Measurements from ENCODE around the gene ISOC1.

Gene ISOC1

DNA sequence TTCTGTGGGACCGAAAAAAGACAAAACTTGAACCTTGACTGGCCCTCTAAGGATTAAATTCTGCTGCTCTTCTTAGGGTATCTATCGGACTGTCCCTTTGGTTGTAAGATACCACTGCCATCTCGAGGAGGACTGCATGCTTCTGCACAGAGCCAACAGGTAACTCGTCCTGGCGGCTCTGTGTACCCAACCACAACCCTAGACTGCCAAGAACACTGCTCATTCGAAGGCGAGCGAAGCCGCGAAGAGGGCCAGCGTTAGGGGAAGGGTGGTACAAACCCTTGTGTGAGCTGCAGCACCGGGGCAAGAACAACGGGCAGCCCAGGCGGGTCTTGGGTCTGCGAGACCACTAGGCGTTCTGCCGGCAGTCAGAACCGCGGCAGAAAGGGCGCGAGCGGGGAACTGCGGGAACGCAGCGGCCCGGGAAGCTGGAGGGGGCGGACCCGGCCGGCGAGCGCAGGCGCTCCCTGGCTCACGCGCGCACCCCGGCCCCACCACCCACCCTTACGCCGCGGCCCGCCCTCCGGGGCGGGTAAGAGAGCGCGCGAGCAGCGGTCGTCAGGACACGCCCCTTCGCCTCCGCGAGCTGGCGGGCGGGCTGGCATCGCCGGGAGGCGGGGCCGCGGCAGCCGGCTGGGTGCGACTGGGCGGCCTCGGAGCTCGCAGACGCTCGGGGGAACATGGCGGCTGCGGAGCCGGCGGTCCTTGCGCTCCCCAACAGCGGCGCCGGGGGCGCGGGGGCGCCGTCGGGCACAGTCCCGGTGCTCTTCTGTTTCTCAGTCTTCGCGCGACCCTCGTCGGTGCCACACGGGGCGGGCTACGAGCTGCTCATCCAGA, at the start of gene ISOC1:
Gene ISOC1 (plus strand): TSS at position 663 of the 837 bp plus-strand sequence. CDS start 18 bp downstream, at position 681.
- peak; percentile 92 for DNase-seq (ENCODE audit: low spot score)

DNA sequence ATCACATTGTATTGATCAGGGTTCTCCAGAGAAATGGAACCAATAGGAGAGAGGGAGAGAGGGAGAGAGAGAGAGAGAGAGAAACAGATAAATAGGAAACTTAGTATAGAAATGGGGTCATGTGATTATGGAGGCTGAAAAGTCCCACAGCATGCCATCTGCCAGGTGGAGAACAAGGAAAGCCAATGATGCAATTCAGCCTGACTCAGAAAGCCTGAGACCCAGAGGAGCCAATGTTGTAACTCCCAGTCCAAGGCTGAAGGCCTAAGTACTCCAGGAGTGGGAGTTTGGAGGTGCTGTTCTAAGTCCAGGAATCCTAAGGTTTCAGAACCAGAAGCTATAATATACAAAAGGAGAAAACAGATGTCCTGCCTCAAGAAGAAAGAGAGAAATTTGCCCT, 48.4 kb upstream of the ISOC1 start:
- DNase-seq (ENCODE audit: low spot score): no peak

DNA sequence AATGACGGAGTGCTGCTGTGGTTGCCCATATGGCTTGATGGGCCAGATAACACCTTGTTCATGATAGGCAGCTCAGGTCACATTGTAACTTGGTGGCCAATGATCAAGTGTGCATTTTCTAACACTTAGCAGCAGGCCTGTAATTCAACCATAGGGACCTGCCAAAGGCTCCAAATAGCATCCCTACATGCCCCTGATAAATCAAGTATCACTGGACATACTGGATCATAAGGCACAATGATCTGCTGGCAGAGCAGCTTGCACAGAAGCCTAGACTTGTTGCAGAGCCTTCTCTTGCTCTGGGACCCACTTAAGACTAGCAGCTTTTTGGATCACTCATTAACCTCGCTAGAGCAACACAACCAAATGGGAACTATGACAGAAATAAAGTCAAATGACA, 46.0 kb upstream of the ISOC1 start:
- DNase-seq (ENCODE audit: low spot score): no peak

DNA sequence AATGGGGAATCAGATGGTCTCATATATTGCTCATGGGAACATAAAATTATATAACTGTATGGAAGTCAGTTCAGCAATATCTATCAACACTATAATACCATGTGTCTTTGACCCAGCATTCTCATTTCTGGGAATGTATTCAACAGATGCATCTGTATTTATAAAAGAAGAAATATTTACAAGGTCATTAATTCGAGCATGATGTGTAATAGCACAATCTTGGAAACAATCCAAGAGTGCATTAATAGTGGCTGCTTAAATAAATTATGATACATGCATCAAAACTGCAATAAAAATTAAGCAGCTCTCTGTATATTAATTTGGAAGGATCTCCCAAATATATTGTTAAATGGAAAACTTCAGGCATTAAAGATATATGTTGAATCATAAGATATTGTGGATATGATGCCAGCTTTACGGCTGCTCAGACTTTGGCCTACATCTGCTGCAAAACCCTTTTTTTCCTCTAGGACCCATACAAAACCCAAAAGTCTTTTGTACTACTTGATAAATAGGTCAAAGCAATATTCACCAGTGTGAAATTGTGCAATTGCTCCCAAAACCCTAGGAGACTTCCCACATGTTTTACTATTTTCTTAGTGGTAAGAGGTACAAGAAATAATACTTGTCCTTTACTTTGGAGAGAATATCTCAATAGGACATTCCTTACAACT, 45.3 kb upstream of the ISOC1 start:
- no peak for DNase-seq (ENCODE audit: low spot score)

DNA sequence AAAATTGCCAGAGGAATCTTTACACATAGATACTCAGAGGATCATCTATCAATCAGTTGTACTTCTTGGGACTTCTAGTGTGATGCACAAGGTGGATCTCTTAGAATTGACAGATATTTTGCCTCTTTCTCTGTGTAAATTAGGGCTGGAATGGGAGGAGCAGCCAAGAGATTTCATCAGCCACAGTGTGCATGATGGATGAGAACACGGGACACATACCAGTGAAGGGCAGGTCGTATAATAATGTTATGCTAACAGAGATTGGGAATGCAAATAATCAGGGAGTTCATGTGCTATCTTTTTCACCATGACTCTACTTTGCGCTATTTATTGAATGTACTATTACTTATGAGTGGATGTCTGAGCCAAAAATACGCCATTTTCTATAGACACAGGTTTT, 43.3 kb upstream of the ISOC1 start:
- DNase-seq (ENCODE audit: low spot score): no peak

DNA sequence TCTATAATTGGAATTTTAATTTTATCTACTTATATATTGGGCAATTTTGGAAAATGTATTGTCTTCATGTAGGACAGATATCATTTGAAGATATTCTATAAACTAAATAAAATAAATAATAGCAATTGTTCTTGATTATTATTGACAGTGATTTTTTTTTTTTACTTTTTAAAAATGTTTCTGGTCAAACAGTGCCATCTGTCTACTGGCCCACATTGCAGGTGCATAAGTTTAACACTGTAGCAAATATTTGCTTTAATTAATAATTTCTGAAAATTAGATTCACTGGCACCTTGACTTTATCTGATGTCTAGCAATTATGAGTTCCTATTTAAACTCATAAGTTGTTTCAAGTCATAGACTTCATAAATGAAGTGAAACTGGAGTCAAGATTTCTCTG, 41.1 kb upstream of the ISOC1 start:
- no peak for DNase-seq (ENCODE audit: low spot score)

DNA sequence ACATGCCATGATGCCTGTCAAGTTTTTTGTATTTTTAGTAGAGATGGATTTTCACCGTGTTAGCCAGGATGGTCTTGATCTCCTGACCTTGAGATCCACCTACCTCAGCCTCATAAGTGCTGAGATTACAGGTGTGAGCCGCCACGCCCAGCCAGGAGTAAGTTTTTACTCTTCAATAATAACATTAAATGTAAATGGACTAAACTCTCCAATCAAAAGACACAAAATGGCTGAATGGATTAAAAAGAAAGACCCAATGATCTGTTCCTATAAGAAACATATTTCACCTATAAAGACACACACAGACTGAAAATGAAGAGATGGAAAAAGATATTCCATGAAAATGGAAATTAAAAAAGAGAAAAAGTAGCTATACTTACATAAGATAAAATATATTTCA, 37.2 kb upstream of the ISOC1 start:
- no peak for DNase-seq (ENCODE audit: low spot score)

DNA sequence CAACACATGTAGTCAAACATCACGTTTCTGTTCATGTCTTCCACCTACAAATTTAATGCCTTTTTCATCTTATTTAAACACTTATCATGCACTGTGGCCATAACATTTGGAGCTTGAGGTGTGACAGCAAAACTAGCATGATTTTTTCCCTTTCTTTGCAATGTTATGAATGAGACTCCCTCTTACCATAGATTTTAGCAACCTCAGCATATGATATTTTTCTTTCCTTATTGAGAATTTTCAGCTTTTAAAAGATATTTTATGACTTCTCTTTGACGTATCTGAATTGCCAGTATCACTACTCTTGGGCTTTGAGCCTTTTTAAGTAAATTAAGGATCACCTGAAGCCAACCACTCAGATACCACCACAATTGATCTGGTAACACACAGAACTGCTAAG, 32.7 kb upstream of the ISOC1 start:
- no peak for DNase-seq (ENCODE audit: low spot score)

DNA sequence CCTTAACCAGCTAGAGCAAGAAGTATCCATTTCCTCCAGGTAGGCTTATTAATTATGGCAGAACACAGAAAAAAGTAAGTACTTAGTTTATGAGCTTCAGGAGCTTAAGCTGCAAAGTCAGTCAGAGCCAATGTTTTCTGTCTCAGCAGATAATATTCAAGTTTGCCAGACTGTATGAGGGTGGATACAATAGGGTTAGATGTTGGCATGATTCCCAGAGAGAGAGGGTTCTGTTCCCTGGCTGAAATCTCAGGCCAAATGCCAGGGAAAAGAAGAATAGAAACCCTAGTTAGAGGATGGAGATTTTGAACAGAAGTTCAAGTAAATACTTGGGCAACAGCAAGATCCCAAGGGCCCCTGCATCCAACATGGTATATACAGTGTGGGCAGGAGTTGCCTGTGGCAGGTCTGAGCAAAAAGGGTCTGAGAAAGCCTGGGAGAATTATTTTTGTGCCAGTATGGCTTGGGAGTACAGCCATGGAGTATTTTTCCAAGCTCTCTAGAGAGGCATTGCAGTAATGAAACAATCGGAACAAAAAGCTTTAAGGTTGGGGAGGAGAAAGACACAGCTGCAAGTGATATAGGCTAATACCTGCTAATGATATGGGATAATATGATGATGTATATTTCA, 31.0 kb upstream of the ISOC1 start:
- DNase-seq (ENCODE audit: low spot score): no peak

DNA sequence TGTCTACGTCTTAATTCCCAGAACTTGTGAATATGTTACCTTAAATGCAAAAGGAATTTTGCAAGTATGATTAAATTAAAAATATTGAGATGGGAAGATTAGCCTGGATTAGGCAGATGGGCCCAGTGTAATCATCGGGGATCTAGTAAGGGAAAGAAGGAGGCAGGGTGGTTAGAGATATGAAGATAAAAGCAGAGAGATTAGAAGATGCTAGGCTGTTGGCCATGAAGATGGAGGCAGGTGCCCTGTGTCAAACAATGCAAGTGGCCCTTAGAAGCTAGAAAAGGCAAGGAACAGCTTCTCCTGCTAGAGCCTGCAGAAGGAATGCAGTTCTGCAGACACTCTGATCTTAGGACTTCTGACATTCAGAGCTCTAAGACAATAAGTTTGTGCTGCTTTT, 28.8 kb upstream of the ISOC1 start:
- DNase-seq (ENCODE audit: low spot score): no peak

DNA sequence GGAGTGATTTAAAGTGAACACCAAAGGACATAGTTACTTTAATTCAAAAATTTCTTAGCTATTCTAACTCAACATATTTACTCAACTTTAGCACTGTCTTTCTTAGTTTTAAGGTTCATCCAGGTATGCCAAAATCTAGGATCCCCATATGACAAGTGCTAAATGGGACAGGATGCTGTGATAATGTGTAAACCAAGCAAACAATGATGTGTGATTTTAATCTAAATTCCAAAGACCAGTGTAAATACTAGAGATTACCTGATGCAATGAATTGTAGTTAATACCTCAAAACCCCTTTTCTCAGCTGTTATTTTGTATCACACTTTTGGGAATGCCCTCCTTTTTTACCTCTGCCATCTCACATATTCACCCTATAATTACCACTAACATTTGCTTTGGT, 26.8 kb upstream of the ISOC1 start:
- DNase-seq (ENCODE audit: low spot score): no peak

DNA sequence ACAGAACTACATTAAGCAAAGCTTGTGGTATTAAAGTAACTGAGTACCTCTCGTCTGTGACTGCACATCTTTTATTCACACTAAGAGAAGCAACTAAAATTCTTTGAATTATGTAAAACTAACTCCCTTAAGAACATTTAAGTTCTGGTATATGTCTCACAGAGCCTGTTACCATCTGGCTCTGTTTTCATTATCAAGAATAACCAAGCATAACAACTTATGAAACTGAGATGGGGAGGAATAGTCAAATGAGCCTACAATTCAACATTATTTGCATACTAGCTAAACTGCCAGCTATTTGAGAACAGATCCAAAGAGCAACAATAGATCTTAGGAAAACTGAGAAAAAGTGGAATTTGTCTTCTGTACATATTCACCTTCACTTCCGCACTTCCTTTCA, 25.3 kb upstream of the ISOC1 start:
- DNase-seq (ENCODE audit: low spot score): no peak

DNA sequence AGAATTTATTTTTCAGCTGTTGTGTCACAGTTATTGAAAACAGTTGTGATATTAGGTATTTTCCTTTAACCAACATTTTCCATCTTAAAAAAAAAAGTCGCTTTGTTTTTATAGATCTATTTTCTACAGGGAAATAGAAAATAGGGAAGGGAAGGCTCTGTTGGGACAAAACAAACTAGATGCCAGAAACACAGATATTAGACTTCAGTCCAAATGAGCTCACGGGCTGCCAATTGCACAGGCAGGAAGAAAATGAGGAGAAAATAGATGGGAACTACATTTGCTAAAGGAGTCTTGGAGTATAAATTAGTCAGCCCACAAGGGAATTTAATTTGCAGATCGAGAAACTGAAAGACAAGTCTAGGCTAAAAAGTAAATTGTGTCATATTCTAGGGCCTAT, 21.4 kb upstream of the ISOC1 start:
- DNase-seq (ENCODE audit: low spot score): no peak

DNA sequence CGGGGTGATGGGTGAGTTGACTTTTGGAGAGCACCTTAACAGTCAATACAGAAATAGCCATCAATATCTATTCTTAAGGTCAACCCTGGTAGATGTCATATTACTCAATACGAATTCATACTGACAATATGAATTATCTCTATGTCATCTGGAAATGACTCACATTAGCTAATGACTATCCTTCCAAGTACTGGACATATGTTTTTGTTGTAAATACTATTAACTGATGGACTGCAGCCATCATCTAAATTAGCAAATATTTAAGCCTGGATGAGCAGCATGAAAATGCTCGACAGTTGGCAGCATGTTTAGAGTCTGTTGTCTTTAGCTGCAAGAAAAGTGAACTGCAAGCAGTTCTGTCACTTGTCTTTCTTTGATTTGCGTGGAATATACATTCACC, 19.6 kb upstream of the ISOC1 start:
- no peak for DNase-seq (ENCODE audit: low spot score)

DNA sequence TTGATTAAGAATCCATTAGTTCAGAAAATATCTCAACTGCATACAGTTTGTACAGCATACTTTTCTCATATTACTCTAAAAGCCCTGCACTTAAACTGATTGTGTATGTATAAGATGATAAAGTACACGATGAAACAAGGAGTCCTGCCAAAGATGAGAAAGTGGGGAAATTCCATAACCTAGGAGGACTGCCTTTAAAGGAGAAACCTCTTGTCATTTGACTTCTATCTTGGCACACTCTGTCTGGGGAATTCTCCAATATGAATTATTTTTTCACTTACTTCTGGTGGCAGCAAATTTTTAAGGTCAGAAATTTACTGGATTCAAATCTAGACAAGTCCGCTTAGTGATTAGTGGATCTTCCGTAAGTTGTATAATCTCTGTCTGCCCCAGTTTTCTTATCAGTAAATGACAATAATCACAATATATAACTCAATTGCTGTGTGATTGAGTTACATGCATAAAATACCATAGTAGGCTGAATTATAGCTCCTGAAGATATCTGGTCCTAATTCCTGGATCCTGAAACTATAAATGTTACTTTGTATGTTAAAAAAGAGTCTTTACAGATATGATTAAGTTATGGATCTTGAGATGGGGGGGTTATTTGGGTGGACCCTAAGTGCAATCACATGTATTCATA, 17.0 kb upstream of the ISOC1 start:
- DNase-seq (ENCODE audit: low spot score): no peak

DNA sequence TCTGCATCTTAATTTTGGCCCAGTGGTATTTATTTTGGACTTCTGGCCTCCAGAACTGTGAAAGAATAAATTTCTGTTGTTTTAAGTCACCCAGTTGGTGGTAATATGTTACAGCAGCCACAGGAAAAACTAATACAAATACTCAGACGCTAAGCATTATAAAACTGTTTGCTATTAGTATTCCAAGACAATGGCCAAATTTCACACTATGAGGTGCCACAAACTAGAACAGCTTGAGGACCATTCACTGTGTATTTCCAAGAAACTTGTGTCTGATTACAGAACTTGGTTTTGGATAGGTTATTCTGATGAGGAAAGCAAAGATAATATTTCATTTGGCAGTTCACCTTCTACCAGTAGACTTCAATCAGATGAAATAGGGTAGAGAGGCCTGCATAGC, 16.3 kb upstream of the ISOC1 start:
- no peak for DNase-seq (ENCODE audit: low spot score)

DNA sequence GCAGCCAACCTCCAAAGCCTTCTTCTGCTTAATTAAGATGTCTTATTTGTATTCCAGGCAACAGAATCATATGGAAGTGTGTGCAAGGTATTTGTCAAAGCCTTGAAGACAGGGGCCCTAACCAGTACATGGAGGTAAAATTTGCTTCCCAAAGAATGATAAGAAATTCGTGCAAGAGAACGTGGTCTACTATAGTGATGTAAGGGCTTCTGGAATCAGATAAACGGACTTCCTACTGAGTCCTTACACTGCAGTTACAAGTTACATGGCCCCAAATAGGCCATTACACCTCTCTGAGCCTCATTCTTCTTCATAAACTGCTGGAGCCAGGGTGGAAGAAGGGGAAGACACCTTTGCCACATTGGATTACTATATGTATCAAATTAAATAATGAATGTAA, 15.9 kb upstream of the ISOC1 start:
- DNase-seq (ENCODE audit: low spot score): no peak

DNA sequence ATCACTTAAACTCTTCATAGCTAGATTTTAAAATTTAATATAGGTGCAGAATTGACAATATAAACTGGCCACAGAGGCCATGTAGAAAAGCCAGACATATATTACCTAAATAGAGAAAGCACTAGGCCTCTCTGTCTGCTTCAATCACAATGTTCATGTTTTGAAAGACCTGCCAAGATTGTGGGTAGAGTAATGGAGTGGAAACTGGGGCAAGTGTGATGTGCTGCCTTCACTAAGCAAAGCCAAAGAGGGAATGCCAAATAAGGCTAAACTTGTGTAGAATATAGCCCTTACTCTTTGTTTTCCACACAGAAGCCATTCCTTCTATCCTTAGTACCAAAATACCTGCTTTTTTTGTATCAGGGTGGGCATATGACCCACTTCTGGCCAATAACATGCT, 15.1 kb upstream of the ISOC1 start:
- no peak for DNase-seq (ENCODE audit: low spot score)

DNA sequence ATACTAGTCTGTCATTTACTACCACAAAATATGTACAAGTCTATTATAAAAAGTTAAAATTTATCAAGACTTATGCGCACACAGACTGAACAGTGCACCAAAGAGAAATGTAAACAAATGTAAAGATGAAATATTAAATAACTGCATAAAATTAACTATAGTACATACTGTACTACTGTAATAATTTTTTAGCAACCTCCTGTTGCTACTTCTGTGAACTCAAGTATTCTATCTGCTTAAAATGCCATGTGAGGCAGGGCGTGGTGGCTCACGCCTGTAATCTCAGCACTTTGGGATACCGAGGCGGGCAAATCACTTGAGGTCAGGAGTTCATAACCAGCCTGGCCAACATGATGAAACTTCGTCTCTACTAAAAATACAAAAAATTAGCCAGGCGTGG, 13.8 kb upstream of the ISOC1 start:
- DNase-seq (ENCODE audit: low spot score): no peak

DNA sequence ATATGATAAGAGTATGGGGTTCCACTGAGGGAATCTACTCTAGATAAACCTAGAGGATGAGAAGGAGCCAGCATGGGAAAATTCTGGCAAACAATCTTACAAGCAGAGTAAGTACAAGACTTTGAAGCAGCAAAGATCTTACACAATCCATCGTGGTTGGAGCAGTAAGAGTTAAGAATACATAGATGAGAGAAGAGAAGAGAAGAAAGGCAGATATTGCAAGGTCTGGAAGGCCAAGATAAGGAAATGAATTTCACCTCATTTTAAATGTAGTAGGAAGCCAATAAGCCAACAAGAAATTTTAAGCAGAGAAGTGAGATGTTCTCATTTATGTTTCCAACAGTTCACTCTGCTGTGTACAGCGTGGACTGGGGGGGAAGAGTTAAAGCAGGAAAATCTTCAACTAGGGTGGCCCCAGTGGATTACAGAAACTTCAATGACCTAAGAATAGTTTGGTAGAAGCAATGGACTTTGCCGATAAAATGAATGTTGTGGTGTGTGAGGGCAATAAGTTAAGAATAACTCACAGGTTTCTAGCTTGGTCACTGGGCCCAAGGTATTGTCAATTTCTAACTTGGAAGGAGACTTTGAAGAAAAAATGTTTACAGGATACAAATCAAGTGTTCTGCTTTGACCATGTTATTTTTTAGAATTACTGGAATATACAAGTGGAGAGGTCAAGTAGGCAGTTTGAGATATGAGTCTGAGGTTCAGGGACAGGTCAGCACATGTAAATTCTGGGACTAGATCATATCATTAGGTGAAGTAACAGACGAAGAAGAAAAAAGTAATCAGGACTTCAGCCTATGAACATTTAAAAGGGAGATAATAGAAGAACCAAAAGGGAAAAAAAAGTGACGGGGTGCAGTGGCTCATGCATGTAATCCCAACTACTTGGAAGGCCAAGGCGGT, 12.1 kb upstream of the ISOC1 start:
- no peak for DNase-seq (ENCODE audit: low spot score)

All from AG08395 (cell line).